GM19463 (cell line): ENCODE measurements around the gene DNMT3L.

Experiments used
- ATAC-seq: cut with Tn5 transposase; IDR thresholded peaks from one replicate; pipeline ENCODE4 v1.9.1; 2021; ENCODE audit warnings: mild to moderate bottlenecking, moderate library complexity; ENCODE audit not compliant: unreplicated experiment

DNMT3L gene

GRCh38 chr21:44279354-44280260 is 17.9 kb upstream of the DNMT3L start:
- ATAC-seq: no peak

- no peak for ATAC-seq
These were observed 13.3 kb upstream of the DNMT3L start for GRCh38 chr21:44275041-44275440.

- no peak for ATAC-seq
These were observed 11.3 kb upstream of the DNMT3L start for GRCh38 chr21:44273046-44273445.

- no peak for ATAC-seq
These were observed 10.7 kb upstream of the DNMT3L start for GRCh38 chr21:44272284-44272858.

- ATAC-seq: no peak
These were observed 10.0 kb upstream of the DNMT3L start for GRCh38 chr21:44271558-44272283.

- ATAC-seq: no peak
These were observed 7.4 kb upstream of the DNMT3L start for GRCh38 chr21:44269090-44269489.

- ATAC-seq: no peak
These were observed 6.0 kb upstream of the DNMT3L start for GRCh38 chr21:44267655-44268142.

- no peak for ATAC-seq
These were observed 4.1 kb upstream of the DNMT3L start for GRCh38 chr21:44265734-44266270.

- ATAC-seq: no peak
These were observed 2.1 kb upstream of the DNMT3L start for GRCh38 chr21:44263768-44264167.

GRCh38 chr21:44263221-44263760 is 1.6 kb upstream of the DNMT3L start:
- no peak for ATAC-seq

- no peak for ATAC-seq
These were observed 800 bp upstream of the DNMT3L start for GRCh38 chr21:44262338-44263056.

GRCh38 chr21:44260791-44261631 is 686 bp downstream of the DNMT3L start:
- no peak for ATAC-seq

- ATAC-seq: no peak
These were observed 1.6 kb downstream of the DNMT3L start for GRCh38 chr21:44260066-44260465.

GRCh38 chr21:44259082-44259705 is 2.5 kb downstream of the DNMT3L start:
- ATAC-seq: no peak

- ATAC-seq: no peak
These were observed 3.5 kb downstream of the DNMT3L start for GRCh38 chr21:44258056-44258725.

- no peak for ATAC-seq
These were observed 6.2 kb downstream of the DNMT3L start for GRCh38 chr21:44255511-44255981.

GRCh38 chr21:44253832-44254710 is 7.6 kb downstream of the DNMT3L start:
- ATAC-seq: no peak
